Mesodermal cell (in vitro differentiated cells): ENCODE measurements around the gene SEMA3C.

Source experiments
- H3K27ac ChIP-seq: 2 replicates; pipeline ENCODE4 v1.7.0; 2013; ENCODE audit warnings: mild to moderate bottlenecking, low read depth, low read length, moderate library complexity; ENCODE audit not compliant: severe bottlenecking
- H3K36me3 ChIP-seq: 2 replicates; pipeline ENCODE4 v1.7.1; 2013; ENCODE audit warnings: mild to moderate bottlenecking, low read length, moderate library complexity; ENCODE audit not compliant: control insufficient read depth, insufficient read depth
- H3K4me1 ChIP-seq: one replicate; pipeline ENCODE4 v1.7.1; 2013; ENCODE audit warnings: mild to moderate bottlenecking, low read length; ENCODE audit not compliant: insufficient read depth, control insufficient read depth, poor library complexity, severe bottlenecking
- H3K4me3 ChIP-seq: 2 replicates; pipeline ENCODE4 v1.7.0; 2013; ENCODE audit warnings: low read length, control low read depth, mild to moderate bottlenecking; ENCODE audit not compliant: insufficient read depth, poor library complexity, severe bottlenecking; ENCODE audit errors: extremely low read depth
- H3K9me3 ChIP-seq: 2 replicates; pipeline ENCODE4 v1.7.1; 2013; ENCODE audit warnings: mild to moderate bottlenecking, low read length, moderate library complexity; ENCODE audit not compliant: control insufficient read depth
- WGBS, 2 experiments: methylation state at CpG; one replicate each; pipeline ENCODE4 v1.1.5; 2013; ENCODE audit warnings: missing lambda C conversion rate in 2 of 2; ENCODE audit not compliant: insufficient coverage in 2 of 2; 5-methylcytosine and 5-hydroxymethylcytosine counted together

The SEMA3C gene

GRCh38 chr7:80885757-80886156, 33.1 kb downstream of the SEMA3C start:
- Histone ChIP-seq H3K4me3 (no peak overlapping the region), H3K27ac (no peak overlapping the region), H3K9me3 (no peaks in the 10 kb centered on the region), H3K4me1 (peaks cover 6% of the 10 kb centered on the region), H3K36me3 (no peaks in the 10 kb centered on the region)
- WGBS, 2 experiments = 100% methylated on average over 2 of the region's 2 CpGs

GRCh38 chr7:80884511-80885195, 34.2 kb downstream of the SEMA3C start:
- Histone ChIP-seq H3K9me3 (no peaks in the 10 kb centered on the region), H3K27ac (peak overlapping the region; percentile 86), H3K4me3 (no peak overlapping the region), H3K4me1 (peaks cover 6% of the 10 kb centered on the region), H3K36me3 (no peaks in the 10 kb centered on the region)
- 100% methylated on average over 1 to 4 of the region's 6 CpGs for WGBS, 2 experiments

GRCh38 chr7:80883154-80884025, 35.5 kb downstream of the SEMA3C start:
- Histone ChIP-seq H3K36me3 (no peaks in the 10 kb centered on the region), H3K4me3 (no peak overlapping the region), H3K9me3 (no peaks in the 10 kb centered on the region), H3K27ac (peak overlapping the region; percentile 86), H3K4me1 (peaks cover 6% of the 10 kb centered on the region)
- WGBS, 2 experiments = no CpG with 5 or more reads among the region's 2 CpGs

GRCh38 chr7:80882213-80882801, 36.5 kb downstream of the SEMA3C start:
- no CpG with 5 or more reads among the region's 4 CpGs for WGBS, 2 experiments
- no peak overlapping the region for H3K4me3 ChIP-seq
- H3K36me3 ChIP-seq = no peaks in the 10 kb centered on the region
- no peaks in the 10 kb centered on the region for H3K9me3 ChIP-seq
- H3K4me1 ChIP-seq = peaks cover 10% of the 10 kb centered on the region
- no peak overlapping the region for H3K27ac ChIP-seq

GRCh38 chr7:80881351-80881900, 37.4 kb downstream of the SEMA3C start:
- H3K4me1 ChIP-seq = peaks cover 18% of the 10 kb centered on the region
- H3K27ac ChIP-seq = no peak overlapping the region
- no peaks in the 10 kb centered on the region for H3K36me3 ChIP-seq
- H3K9me3 ChIP-seq = no peaks in the 10 kb centered on the region
- WGBS, 2 experiments = no CpG with 5 or more reads among the region's 1 CpG
- no peak overlapping the region for H3K4me3 ChIP-seq

- H3K4me1 ChIP-seq = peaks cover 18% of the 10 kb centered on the region
- H3K27ac ChIP-seq = no peak overlapping the region
- H3K4me3 ChIP-seq = no peak overlapping the region
- no peaks in the 10 kb centered on the region for H3K9me3 ChIP-seq
- peaks cover 4% of the 10 kb centered on the region for H3K36me3 ChIP-seq
- WGBS, 2 experiments = 85 to 94% methylated on average over 4 of the region's 5 CpGs
These were observed 39.0 kb downstream of the SEMA3C start for GRCh38 chr7:80879849-80880248.

GRCh38 chr7:80876894-80877414, 41.9 kb downstream of the SEMA3C start:
- Histone ChIP-seq H3K4me1 (peaks cover 15% of the 10 kb centered on the region), H3K9me3 (no peaks in the 10 kb centered on the region), H3K4me3 (no peak overlapping the region), H3K36me3 (peaks cover 4% of the 10 kb centered on the region), H3K27ac (peak overlapping the region; percentile 56)
- WGBS, 2 experiments = 63 to 70% methylated on average over 4 to 5 of the region's 5 CpGs

GRCh38 chr7:80875537-80876120, 43.2 kb downstream of the SEMA3C start:
- Histone ChIP-seq H3K27ac (no peak overlapping the region), H3K9me3 (no peaks in the 10 kb centered on the region), H3K36me3 (peaks cover 4% of the 10 kb centered on the region), H3K4me3 (no peak overlapping the region), H3K4me1 (peaks cover 15% of the 10 kb centered on the region)
- 100% methylated on average over 2 of the region's 9 CpGs for WGBS, 2 experiments

- Histone ChIP-seq H3K36me3 (peaks cover 4% of the 10 kb centered on the region), H3K4me1 (peaks cover 15% of the 10 kb centered on the region), H3K9me3 (no peaks in the 10 kb centered on the region), H3K4me3 (no peak overlapping the region), H3K27ac (no peak overlapping the region)
- WGBS, 2 experiments = 95 to 98% methylated on average over 4 to 5 of the region's 5 CpGs
These were observed 45.7 kb downstream of the SEMA3C start for GRCh38 chr7:80873140-80873539.

GRCh38 chr7:80871228-80871627, 47.6 kb downstream of the SEMA3C start:
- Histone ChIP-seq H3K36me3 (peaks cover 4% of the 10 kb centered on the region), H3K4me1 (peaks cover 3% of the 10 kb centered on the region), H3K27ac (no peak overlapping the region)

More at GRCh38 chr7:80871228-80871627, 47.6 kb downstream of the SEMA3C start:
- Histone ChIP-seq H3K9me3 (no peaks in the 10 kb centered on the region), H3K4me3 (no peak overlapping the region)
- no CpG with 5 or more reads among the region's 2 CpGs for WGBS, 2 experiments
